Fibroblast of skin of scalp (primary cell): ENCODE results near the gene TDRD12.
"Not testable (repeated sequence)": the region's sequence is repeated elsewhere in the genome, so short reads cannot be mapped to it uniquely, and the experiment has no call there.

Experiments
- DNase-seq: peaks from one replicate; pipeline ENCODE4 v3.0.0-alpha.2; 2013

TDRD12 gene

GRCh38 chr19:32832825-32833224, 113.3 kb downstream of the TDRD12 start:
- DNase-seq: not testable (repeated sequence)

- DNase-seq: not testable (repeated sequence)
Measured at GRCh38 chr19:32833388-32833787, 113.8 kb downstream of the TDRD12 start.

- no peak for DNase-seq
Measured at GRCh38 chr19:32837531-32837930, 118.0 kb downstream of the TDRD12 start.

- no peak for DNase-seq
Measured at GRCh38 chr19:32842061-32842460, 122.5 kb downstream of the TDRD12 start.

- no peak for DNase-seq
Measured at GRCh38 chr19:32843716-32844245, 124.2 kb downstream of the TDRD12 start.

- DNase-seq: not testable (repeated sequence)
Measured at GRCh38 chr19:32848035-32848434, 128.5 kb downstream of the TDRD12 start.

GRCh38 chr19:32852216-32852615, 132.6 kb downstream of the TDRD12 start:
- DNase-seq: no peak

GRCh38 chr19:32856818-32857217, 137.3 kb downstream of the TDRD12 start:
- DNase-seq: not testable (repeated sequence)

- no peak for DNase-seq
Measured at GRCh38 chr19:32857584-32857983, 138.0 kb downstream of the TDRD12 start.

GRCh38 chr19:32858155-32858554, 138.6 kb downstream of the TDRD12 start:
- DNase-seq: no peak

- DNase-seq: no peak
Measured at GRCh38 chr19:32858559-32858958, 139.0 kb downstream of the TDRD12 start.

- DNase-seq: no peak
Measured at GRCh38 chr19:32859591-32859990, 140.0 kb downstream of the TDRD12 start.

- no peak for DNase-seq
Measured at GRCh38 chr19:32861596-32861995, 142.0 kb downstream of the TDRD12 start.

GRCh38 chr19:32862173-32862572, 142.6 kb downstream of the TDRD12 start:
- no peak for DNase-seq

- no peak for DNase-seq
Measured at GRCh38 chr19:32862741-32863140, 143.2 kb downstream of the TDRD12 start.

- DNase-seq: no peak
Measured at GRCh38 chr19:32863301-32863700, 143.7 kb downstream of the TDRD12 start.

- no peak for DNase-seq
Measured at GRCh38 chr19:32863841-32864240, 144.3 kb downstream of the TDRD12 start.

GRCh38 chr19:32864318-32865007, 144.9 kb downstream of the TDRD12 start:
- DNase-seq: no peak

- no peak for DNase-seq
Measured at GRCh38 chr19:32865326-32865725, 145.8 kb downstream of the TDRD12 start.

GRCh38 chr19:32866061-32866460, 146.5 kb downstream of the TDRD12 start:
- no peak for DNase-seq

GRCh38 chr19:32866564-32867265, 147.1 kb downstream of the TDRD12 start:
- no peak for DNase-seq

- not testable (repeated sequence) for DNase-seq
Measured at GRCh38 chr19:32867436-32867835, 147.9 kb downstream of the TDRD12 start.

- DNase-seq: no peak
Measured at GRCh38 chr19:32868206-32868950, 148.8 kb downstream of the TDRD12 start.
